B cell (primary cell): ENCODE results near the gene CCDC85C.

ENCODE experiments used
- CTCF ChIP-seq: fragments of 200-600 bp; IDR thresholded peaks from one replicate; pipeline ENCODE4 v1.8.0; 2022; ENCODE audit warnings: antibody characterized with exemption, mild to moderate bottlenecking
- EZH2 ChIP-seq: IDR thresholded peaks from 2 replicates; pipeline ENCODE4 v1.6.1; 2012; ENCODE audit warnings: borderline replicate concordance, low read depth, mild to moderate bottlenecking, moderate library complexity, low read length; ENCODE audit not compliant: insufficient read depth, poor library complexity, severe bottlenecking

DNA sequence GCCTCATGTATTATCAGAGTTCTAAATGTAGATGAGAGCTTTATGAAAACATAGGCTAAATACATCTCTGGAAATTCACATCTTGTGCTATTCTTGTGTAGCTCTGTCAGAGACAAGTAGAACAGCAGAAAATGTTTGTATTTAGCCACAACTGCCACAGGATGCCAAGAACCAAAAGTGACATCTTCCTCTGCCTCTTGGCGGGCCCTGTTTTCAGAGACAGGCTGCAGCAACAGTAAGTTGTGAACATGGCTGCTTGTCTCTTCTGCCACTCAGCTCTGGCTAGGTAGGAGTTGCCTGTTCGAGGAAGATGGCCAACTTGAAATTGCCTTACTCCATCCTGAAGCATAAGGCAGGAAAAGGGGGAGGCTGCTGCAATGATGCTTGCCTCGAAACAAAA is 153.7 kb downstream of the CCDC85C start:
- no peak for TF ChIP-seq CTCF
- TF ChIP-seq EZH2, result no peak
